ENCODE data around the gene C1QL4. TPM values are rescaled to one million over a fixed set of nuclear protein-coding genes. Genes with fewer than 3 reads are reported as not detected.
"Not testable (repeated sequence)": the region's sequence is repeated elsewhere in the genome, so short reads cannot be mapped to it uniquely, and the experiment has no call there.

The C1QL4 gene
- total and polyA plus RNA-seq, 9 of the 15 experiments (the other 6 are each of a cell fraction or from before 2014, with no cell fraction given), result 0.08 to 2.1 (median 0.31) TPM

GRCh38 chr12:49310451-49311000 lies 26.5 kb downstream of the C1QL4 start:
- H4K20me1 ChIP-seq (replicated peaks; ENCODE audit: control insufficient read depth, insufficient read depth, low read length); POLR2A ChIA-PET; CTCF ChIA-PET (ENCODE audit: low intra/inter-chr PET ratio); DNase-seq (ENCODE audit: extremely low read depth in 1 of 4, low spot score in 3 of 4); in situ Hi-C loops (cut with MboI); FAIRE-seq; H3K4me3 ChIP-seq; ATAC-seq; H3K4me2 ChIP-seq (ENCODE audit: insufficient read depth, low read length); H3K79me2 ChIP-seq (ENCODE audit: control insufficient read depth, insufficient read depth, low read length); H3K9ac ChIP-seq (ENCODE audit: insufficient read depth in 1 of 2, low read depth in 2 of 2, low read length in 2 of 2); H3K36me3 ChIP-seq (ENCODE audit: control insufficient read depth, insufficient read depth, low read length); H3K27ac ChIP-seq (ENCODE audit: extremely low read depth, low read depth, low read length); H2AFZ ChIP-seq (ENCODE audit: low read depth, low read length); intact Hi-C loops (cut with micrococcal nuclease); H3K9me3 ChIP-seq (replicated peaks; ENCODE audit: control insufficient read depth, insufficient read depth, low read depth, low read length); H3K9me1 ChIP-seq (ENCODE audit: control insufficient read depth, insufficient read depth, low read length); BruUV-seq (replicated peaks); H3K27me3 ChIP-seq (ENCODE audit: control insufficient read depth in 2 of 2, insufficient read depth in 2 of 2, low read length in 2 of 2): not testable (repeated sequence)
- peaks cover 10 to 14% of the 10 kb centered on the region in 2 experiments; a peak in 3 of 5 replicates for H3K4me1 ChIP-seq (replicated peaks in 1 of 2; ENCODE audit: control insufficient read depth in 2 of 2, insufficient read depth in 2 of 2, low read length in 2 of 2)
- TF ChIP-seq MEF2D (tag; conservative IDR thresholded peaks at IDR 0.05; ENCODE audit: low read depth) (peak; percentile 47; the same call in 1 of the 2 replicates), AFF1 (IDR thresholded peaks at IDR 0.05; ENCODE audit: low read depth in 1 of 2, partially characterized antibody in 2 of 2) (peak in 1 of 2 experiments; percentile 96)
- 30% methylated on average over 2 of the region's 3 CpGs for WGBS (ENCODE audit: insufficient coverage, low coverage, missing lambda C conversion rate)

All from K562 (cell line).